Measurements from ENCODE around the gene ZNF675.
A peak's percentile ranks its signal among the peaks of the same experiment; 100 is the strongest.
"Not testable (repeated sequence)": the region's sequence is repeated elsewhere in the genome, so short reads cannot be mapped to it uniquely, and the experiment has no call there.

ZNF675 gene

GRCh38 chr19:23686621-23687423 lies at the start of gene ZNF675:
Gene ZNF675 (minus strand): TSS chr19:23687212. CDS start chr19:23687033, 179 bp downstream.
- DNase-seq (ENCODE audit: low read depth), result peak; percentile 83

GRCh38 chr19:23730729-23731465 lies 43.9 kb upstream of the ZNF675 start:
- not testable (repeated sequence) for DNase-seq (ENCODE audit: low read depth)

GRCh38 chr19:23724161-23724560 lies 37.1 kb upstream of the ZNF675 start:
- DNase-seq (ENCODE audit: low read depth), result not testable (repeated sequence)

- no peak for DNase-seq (ENCODE audit: low read depth)
Measured at GRCh38 chr19:23718802-23719201, 31.8 kb upstream of the ZNF675 start.

GRCh38 chr19:23716792-23717191 lies 29.8 kb upstream of the ZNF675 start:
- no peak for DNase-seq (ENCODE audit: low read depth)

GRCh38 chr19:23709347-23709746 lies 22.3 kb upstream of the ZNF675 start:
- DNase-seq (ENCODE audit: low read depth), result no peak

GRCh38 chr19:23706657-23707056 lies 19.6 kb upstream of the ZNF675 start:
- DNase-seq (ENCODE audit: low read depth), result no peak

- DNase-seq (ENCODE audit: low read depth), result no peak
Measured at GRCh38 chr19:23699521-23699860, 12.5 kb upstream of the ZNF675 start.

- DNase-seq (ENCODE audit: low read depth), result no peak
Measured at GRCh38 chr19:23698711-23699520, 11.9 kb upstream of the ZNF675 start.

- not testable (repeated sequence) for DNase-seq (ENCODE audit: low read depth)
Measured at GRCh38 chr19:23692937-23693336, 5.9 kb upstream of the ZNF675 start.

- no peak for DNase-seq (ENCODE audit: low read depth)
Measured at GRCh38 chr19:23673132-23673531, 13.9 kb downstream of the ZNF675 start.

- DNase-seq (ENCODE audit: low read depth), result not testable (repeated sequence)
Measured at GRCh38 chr19:23668606-23669005, 18.4 kb downstream of the ZNF675 start.

- no peak for DNase-seq (ENCODE audit: low read depth)
Measured at GRCh38 chr19:23665651-23666410, 21.2 kb downstream of the ZNF675 start.

- DNase-seq (ENCODE audit: low read depth), result not testable (repeated sequence)
Measured at GRCh38 chr19:23649817-23650216, 37.2 kb downstream of the ZNF675 start.

Measured in activated gamma-delta T cell treated with anti-CD3 and anti-CD28 coated beads, Interleukin-2, amount 50 U/mL, for 16 hours (primary cell).